ENCODE data around the gene RTP4. TPM values are rescaled to one million over a fixed set of nuclear protein-coding genes. Genes with fewer than 3 reads are reported as not detected.

RTP4 gene
- total and polyA plus RNA-seq, 9 of the 15 experiments (the other 6 are each of a cell fraction or from before 2014, with no cell fraction given) = 0.06 to 0.17 TPM; not detected in 7

- TF ChIP-seq CTCF (IDR thresholded peaks at IDR 0.05 in 2 of 3, conservative IDR thresholded peaks at IDR 0.05 in 1 of 3; ENCODE audit: insufficient read depth in 2 of 3, low read depth in 1 of 3, low read length in 3 of 3) = no peak
- no peak for TF ChIP-seq NR3C1 (CRISPR knock-in tag; IDR thresholded peaks at IDR 0.05)
- TF ChIP-seq SMARCB1 (IDR thresholded peaks at IDR 0.05; ENCODE audit: insufficient read length, low read depth) = no peak
- no peak for TF ChIP-seq NBN (IDR thresholded peaks at IDR 0.05; ENCODE audit: low read depth)
- TF ChIP-seq THRB (CRISPR knock-in tag; conservative IDR thresholded peaks at IDR 0.05) = no peak
- no peak for TF ChIP-seq ELF2 (CRISPR knock-in tag; IDR thresholded peaks at IDR 0.05)
- no peak for TF ChIP-seq CBX5 (IDR thresholded peaks at IDR 0.05; ENCODE audit: borderline replicate concordance, low read depth)
- TF ChIP-seq TFE3 (CRISPR knock-in tag; IDR thresholded peaks at IDR 0.05) = no peak
- no peak for TF ChIP-seq ARID2 (IDR thresholded peaks at IDR 0.05)
- no peak for TF ChIP-seq ZNF316 (IDR thresholded peaks at IDR 0.05)
- TF ChIP-seq ZNF75A (CRISPR knock-in tag; IDR thresholded peaks at IDR 0.05) = no peak
- TF ChIP-seq JUND (IDR thresholded peaks at IDR 0.05; ENCODE audit: borderline replicate concordance, low read depth, low read length) = no peak
- TF ChIP-seq JUND (tag; IDR thresholded peaks at IDR 0.05; ENCODE audit: borderline replicate concordance, low read depth, low read length) = no peak
- TF ChIP-seq CREB3L1 (IDR thresholded peaks at IDR 0.05; ENCODE audit: borderline replicate concordance, low read depth) = no peak
These were observed 32.6 kb downstream of the RTP4 start (continued) for GRCh38 chr3:187400756-187401155.
